Fibroblast of peridontal ligament (primary cell): ENCODE data around the gene PDGFA.
"Not testable (repeated sequence)": the region's sequence is repeated elsewhere in the genome, so short reads cannot be mapped to it uniquely, and the experiment has no call there.

Source experiments
- DNase-seq: peaks from one replicate; pipeline ENCODE4 v3.0.0-alpha.2; 2010; ENCODE audit errors: extremely low read depth

Gene PDGFA

DNA sequence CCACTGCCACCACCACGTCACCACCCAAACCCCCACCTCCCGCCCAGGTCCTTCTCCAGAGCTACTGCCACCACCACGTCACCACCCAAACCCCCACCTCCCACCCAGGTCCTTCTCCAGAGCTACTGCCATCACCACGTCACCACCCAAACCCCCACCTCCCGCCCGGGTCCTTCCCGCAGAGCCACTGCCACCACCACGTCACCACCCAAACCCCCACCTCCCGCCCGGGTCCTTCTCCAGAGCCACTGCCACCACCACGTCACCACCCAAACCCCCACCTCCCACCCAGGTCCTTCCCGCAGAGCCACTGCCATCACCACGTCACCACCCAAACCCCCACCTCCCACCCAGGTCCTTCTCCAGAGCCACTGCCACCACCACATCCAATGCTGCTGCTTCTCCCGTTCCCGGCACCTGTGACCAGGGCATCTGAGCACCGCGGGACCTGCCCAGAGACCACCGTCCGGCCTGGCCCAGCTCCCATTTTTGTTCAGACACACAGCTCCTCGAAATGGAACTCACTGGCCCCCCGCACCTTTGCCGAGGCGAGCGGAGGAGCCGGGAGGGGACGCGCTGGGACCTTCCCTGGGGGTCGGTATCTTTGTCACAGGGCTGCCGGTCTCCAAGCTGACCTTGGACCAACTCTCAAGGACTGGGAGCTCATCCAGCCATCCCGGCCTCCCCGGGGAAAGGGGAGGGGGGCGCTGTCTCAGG is 32.7 kb upstream of the PDGFA start:
- DNase-seq, result not testable (repeated sequence)

DNA sequence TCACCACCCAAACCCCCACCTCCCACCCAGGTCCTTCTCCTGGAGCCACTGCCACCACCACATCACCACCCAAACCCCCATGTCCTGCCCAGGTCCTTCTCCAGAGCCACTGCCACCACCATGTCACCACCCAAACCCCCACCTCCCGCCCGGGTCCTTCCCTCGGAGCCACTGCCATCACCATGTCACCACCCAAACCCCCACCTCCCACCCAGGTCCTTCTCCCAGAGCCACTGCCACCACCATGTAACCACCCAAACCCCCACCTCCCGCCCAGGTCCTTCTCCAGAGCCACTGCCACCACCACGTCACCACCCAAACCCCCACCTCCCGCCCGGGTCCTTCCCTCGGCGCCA is 31.9 kb upstream of the PDGFA start:
- DNase-seq, result not testable (repeated sequence)

DNA sequence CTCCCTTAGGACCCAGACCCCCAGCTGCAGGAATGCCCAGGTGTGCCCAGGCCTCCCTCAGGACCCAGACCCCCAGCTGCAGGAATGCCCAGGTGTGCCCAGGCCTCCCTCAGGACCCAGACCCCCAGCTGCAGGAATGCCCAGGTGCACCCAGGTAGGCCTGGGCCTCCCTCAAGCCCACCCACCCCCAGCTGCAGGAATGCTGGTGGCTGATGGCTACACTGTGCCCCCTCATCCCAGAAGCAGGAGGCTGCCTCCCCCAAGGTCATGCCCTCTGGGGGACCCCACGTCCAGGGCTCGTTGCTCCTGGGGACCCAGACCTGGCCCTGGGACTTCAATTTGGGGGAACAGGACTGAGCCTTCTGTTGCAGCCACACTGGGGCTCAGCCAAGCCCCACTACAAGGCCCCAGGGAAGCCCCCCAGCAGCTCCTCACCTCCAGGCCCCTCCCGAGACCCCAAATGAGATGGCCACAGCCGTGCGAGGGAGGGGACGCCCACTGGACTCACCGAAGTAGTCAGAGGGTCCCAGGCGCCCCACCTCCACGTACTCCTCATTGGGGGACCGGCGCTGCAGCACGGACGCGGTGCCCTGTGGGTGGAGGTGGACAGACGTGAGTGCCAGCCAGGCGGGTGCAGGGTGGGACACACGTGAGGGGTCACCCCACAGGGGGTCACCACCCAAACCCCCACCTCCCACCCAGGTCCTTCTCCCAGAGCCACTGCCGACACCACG is 31.4 kb upstream of the PDGFA start:
- DNase-seq, result no peak

DNA sequence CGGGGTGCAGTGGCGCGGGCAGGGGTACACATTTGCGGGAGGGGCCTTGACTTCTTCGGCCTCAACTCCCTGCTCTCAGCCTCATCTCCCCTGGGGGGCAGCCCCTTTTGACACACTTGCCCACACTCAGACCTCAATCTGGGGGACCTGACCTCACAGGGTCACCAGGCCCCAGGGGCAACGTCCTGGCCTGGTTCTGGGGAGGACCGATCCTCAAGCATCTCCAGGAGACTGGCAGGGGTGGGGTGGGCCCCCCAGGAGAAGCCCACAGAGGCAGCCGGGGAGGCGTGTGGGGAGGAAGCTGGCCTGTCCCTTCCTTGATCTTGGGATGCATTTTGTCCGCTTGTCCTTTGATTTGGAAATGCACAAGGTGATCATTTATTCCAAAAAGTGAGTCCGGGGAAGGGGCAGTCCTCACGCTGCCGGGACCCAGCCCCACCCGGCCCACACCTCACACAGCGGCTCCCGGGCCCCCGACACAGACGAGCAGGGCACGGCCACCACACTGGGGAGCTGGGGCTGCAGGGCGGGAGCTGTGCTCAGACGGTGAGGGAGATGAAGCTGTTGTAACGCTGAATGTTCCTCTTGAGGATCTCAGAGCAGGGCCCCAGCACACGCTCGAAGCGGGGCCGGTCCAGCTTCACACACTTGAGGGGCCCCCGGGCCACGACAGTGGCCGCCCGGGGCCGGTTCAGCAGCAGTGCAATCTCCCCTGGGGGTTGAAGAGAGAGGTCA is 30.4 kb upstream of the PDGFA start:
- DNase-seq, result no peak

DNA sequence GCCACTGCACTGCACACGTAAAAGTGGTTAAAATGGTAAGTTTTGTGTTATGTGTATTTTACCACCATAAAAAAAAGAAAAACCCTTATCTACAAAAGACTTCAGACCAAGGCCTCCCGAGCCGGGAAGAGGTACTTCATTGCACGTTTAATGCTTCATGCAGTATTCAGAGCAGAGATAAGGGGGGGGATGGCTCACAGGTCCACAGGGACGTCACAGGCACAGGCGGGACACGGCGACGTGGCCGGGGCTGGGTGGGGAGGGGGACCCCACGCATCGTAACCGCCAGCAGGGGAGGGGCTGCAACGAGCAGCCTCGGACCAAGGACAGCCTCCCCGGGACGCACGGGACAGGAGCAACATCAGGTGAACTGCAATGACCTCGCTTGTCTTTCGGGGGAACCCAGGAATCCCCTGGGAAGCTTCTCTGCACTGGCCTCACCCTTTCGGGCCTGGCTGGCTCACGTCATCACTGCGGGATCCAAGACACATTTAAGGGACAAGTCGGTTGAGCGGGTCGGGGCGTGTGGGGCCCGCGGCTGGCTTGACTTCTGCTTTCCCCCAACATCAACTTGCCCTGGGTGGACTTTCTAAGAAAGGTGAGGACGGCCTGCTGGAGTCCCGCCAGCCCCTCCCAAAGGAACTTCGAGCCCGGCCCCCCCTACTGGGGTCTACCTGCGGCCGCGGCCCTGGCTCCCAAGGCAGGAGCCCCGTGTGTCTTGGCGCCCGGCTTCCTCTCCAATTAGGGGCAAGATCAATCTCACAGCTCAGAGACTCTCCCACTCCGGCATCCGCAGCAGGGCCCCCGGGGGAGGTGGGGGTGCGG is 29.6 kb upstream of the PDGFA start:
- no peak for DNase-seq

DNA sequence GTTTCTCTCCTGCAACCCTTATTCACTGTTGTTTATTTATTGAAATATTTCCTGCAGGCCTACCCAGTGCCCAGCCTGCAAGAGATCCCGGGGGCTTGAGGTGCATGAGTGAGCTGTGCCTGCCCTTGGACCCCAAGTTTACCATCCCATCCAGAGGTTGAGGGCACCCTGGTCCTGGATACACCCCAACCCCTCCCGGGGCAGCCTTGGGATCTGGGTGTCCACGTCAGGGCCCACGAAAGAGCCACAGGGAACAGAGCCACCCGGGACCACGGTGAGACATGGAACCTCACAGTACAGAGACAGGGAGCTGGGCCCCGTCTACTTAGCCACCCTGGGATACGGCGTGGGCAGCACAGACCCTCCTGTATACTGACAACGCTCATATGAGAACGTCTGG is 28.8 kb upstream of the PDGFA start:
- DNase-seq, result no peak

DNA sequence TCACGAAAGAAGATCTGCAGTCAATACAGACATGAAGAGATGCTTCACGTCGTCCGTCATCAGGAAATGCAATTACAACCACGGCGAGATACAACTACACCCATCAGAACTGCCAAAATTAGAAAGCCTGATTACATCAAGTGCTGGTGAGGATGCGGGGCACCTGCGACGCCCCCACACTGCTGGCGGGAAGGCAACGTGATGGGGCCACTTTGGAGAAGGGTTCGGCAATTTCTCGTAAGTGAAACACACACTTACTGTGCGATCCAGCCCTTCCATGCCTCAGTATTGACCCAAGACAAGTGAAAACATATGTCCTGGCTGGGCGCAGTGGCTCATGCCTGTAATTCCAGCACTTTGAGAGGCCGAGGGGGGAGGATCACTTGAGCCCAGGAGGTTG is 25.8 kb upstream of the PDGFA start:
- DNase-seq, result no peak

DNA sequence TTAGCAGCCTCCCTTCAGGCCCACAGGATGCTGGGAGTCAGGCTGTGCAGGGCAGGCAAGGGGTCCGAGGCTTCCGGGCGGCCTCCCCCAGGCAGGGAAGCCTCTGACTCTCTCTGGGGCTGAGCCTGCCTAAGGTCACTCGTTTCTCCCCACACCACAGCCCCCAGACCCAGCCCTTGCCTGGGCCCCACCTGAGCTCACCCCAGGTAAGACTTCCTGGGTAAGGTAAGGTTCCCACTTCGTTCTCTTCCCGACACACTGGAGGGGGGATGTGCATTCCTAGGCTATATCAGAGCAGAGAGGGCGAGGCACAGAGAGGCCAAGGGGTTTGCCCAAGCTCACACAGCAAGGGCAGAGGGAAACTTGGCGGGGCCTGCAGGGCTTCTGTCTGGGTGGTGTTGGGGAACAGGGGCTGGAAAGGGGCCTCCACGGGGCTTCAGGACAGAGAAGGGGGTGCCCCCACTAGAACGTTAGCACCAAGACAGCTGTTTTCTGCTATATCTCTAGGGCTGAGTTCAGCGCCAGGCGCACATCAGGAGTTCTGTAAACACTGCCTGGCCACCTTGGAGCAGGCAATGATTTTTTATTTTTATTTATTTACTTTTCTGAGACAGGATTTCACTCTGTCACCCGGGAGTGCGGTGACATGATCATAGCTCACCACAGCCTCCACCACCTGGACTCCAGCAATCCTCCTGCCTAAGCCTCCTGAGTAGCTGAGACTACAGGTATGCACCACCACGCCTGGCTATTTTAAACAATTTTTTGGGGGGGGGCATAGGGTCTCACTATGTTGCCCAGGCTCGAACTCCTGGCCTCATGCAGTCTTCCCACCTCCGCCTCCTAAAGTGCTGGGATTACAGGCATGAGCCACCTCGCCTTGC is 24.9 kb upstream of the PDGFA start:
- no peak for DNase-seq

DNA sequence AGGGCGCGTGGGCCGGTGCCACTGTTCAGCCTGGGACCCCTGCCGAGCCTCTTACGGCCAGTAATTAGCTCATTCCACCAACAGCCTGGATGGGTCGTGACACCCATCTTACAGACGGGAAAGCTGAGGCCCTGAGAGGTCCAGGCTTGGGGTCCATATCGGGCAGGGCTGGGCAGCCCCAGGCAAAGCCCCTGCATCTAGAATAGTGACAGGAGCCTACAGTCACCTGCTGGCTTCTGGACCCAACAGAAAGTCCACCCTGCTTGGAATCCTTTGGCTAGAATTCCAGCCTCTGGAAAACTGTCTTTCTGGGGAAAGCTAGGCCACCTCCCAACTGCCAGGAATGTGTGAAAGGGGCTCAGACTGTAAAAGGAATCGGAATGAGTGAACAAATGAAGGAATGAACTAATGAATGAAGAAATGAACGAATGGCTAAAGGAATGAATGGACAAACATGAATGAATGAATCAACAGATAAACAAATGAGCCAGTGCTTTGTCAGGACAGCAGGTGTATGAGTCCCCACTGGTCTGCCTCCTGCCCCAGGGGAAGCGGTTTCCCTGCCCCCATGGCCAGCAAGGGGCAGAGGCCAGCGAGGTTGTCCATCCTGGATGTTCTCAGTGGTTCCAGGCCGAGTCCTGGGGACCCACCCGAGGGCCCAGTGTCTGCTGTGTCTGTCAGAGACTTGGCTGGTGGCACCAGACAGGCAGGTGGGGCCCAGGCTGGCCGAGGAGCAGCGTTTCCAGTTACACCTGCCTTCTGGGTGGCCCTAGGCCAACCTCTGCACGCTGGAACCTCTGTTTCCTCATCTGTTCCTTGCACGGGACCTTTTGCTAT is 24.1 kb upstream of the PDGFA start:
- no peak for DNase-seq

DNA sequence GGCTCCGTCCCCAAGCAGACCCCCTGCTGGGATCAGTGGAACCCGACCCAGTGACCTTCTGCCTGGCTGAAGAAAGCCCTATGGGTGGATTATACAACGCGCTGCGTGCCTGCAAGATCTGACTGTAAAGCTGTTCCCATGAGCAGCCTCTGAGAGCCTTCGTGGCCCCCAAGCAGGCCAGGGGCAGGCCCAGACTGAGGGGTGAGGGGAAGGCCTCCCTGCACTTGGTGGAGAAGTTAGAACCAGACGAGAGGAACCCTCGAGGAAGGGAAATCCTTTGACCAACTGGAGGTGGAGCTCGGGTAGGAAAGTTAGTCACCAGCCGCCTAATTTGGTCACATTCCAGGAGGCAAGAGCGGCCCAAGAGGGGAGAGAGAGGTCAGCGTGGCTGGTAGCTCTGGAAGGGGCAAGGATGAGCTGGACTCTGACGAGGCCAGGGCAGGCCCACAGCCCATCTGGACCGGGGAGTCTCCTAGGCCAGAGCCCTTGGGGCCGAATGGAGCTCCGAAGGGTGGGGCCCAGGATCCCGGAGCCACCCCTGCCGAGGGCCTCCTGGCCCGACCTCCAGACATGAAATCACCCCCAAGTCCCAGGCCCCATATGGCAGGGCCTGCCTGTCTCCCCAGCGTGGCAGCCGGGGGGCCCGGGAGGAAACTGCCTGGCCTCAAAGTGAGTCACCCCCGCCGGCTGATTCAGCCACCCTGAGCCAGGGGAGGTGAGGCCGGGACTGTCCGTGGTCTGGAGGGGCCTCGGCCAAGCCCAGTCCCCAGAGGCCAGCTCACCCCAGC is 23.3 kb upstream of the PDGFA start:
- DNase-seq, result peak; percentile 86

DNA sequence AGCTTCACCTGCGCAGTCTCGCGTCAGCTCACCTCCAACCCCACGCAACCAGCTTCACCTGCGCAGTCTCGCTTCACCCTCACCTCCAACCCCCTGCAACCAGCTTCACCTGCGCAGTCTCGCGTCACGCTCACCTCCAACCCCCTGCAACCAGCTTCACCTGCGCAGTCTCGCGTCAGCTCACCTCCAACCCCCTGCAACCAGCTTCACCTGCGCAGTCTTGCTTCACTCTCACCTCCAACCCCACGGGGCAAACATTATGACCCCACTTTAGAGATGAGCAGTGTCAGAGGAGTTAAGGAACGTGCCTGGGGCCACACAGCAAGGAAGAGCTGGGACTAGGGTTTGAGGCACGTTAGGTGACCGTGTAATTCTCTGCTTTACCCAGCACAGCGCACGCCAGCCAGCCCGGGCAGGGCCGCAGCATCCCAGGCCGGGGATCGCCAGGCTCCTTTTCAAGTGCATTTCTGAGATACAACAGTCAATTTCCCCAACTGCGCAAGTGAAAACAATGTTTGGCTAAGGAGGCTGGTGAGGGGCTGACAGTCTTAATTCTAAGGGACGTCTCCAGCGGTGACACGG is 22.6 kb upstream of the PDGFA start:
- no peak for DNase-seq

DNA sequence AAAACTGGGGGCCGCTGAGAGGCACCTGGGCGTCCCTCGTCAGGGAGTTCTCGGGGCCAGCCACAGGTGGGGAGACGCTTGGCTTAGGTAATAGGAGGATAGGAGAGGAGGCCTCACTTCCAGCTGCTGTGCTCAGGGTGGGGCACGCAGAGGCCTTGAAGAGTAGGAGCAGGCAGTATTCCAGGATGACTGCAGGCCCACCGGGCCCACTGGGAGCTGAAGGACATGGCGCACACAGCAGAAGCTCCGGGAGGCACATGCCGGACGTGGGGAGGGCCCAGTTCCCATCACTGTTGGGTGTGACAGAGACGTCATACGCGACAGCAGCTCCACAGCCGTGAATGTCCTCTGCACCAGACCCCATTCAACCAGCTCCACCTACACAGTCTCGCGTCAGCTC is 22.0 kb upstream of the PDGFA start:
- DNase-seq, result no peak

DNA sequence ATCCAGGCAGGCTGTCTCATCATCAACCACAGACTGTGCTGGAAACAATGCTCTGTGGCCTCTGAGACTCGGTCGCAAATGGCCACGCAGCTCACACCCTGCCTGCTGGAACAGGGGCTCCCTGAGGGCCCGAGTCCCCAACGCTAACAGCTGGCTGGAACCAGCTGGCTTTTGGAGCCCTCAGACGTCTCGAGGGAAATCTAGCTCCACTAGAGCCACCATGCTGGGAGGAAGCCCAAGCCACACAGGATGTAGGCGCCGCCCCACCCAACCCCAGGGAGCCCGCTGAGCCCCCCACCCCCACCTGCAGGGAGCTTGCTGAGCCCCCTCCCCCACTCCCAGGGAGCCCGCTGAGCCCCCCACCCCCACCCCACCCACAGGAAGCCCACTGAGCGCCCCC is 21.4 kb upstream of the PDGFA start:
- DNase-seq, result no peak

DNA sequence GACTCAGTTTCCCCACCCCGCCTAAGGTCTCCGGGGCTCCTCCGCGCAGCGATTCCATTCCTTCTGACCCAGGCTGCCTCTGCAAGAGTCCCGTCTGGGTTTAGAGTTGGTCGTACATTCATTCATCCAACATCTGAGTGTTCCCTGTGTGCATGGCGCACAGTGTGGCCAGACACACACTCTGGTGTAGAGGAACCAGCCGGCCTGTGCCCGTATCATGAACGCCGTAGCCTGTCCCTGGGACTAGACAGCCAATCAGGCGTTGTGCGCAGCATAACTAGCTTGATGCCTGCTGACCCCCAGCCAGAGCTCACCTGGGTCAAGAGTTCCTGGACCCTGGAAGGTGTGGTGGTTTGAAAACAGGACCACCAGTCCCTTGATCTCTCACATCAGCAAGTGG is 20.9 kb upstream of the PDGFA start:
- no peak for DNase-seq

DNA sequence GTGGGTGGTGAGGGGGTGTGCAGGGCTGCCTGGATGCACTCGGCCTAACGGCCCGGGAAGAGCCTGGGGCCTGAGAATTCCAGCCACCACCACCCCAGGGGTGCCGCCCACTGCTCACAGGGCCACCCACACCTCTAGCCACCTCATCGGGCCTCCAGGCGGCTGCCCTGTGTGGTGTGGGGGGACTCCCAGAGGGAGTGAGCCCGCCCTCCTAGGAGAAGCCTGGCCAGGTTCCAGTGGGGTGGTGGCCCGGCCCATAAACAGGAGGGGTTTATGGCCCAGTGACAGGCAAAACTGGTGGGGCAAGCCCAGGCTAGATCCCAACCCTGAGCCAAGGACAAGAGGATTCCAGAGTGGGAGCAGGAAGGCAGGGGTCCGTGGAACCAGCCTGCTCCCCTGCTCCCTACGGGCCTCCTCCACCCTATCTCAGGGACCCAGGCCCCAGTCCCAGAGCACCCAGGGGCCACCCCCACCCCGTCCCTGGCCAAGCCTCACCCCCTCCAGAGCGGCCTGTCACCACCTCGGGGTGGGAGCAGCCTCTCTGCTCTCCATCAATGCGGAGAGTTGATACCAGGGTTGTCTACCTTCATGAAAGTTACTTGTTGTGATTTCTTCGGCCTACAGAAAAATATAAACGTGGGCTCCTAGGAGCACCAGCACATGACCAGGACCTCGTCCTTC is 20.2 kb upstream of the PDGFA start:
- DNase-seq, result no peak

DNA sequence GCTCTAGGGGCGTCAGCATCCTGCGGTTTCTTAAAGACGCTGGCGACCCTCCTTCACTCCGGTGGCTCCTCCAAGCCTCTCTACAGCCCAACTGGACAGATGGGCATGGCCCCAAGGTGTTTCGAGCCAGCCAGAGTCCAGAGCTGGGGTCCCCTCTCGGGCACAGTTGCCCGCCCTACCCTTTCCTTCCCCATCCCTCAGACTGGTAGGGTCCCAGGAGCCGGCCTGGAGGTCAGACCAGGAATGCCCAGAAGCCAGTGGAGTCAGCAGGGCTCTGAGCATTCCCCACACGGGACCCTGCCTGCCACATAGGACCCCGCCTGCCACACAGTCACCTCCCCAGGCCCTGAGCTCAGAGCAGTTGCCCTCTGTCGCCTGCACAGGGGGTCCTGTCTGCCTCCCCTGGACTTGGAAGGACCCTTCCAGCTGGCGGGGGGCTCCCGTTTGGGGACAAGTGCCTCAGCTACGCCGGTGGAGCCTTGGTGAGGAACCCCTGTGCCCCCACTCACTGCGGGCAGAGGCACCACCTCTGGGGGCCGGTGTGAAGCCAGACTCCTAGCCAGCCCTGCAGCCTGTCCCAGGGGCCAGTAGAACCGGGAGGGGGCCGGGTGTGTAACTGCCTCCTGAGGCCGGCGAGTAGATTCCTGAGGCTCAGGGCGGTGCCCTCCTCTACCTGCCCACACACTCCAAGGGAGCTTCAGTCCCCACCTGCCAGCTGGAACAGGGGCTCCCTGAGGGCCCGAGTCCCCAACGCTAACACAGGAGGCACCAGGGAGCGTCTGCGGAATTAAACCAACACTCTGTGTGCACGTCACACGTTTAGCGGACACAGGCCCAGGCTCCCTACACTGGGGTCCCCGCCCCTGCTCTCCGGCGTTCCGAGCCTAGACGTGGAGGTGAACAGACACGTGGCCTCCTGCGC is 19.4 kb upstream of the PDGFA start:
- DNase-seq, result no peak

DNA sequence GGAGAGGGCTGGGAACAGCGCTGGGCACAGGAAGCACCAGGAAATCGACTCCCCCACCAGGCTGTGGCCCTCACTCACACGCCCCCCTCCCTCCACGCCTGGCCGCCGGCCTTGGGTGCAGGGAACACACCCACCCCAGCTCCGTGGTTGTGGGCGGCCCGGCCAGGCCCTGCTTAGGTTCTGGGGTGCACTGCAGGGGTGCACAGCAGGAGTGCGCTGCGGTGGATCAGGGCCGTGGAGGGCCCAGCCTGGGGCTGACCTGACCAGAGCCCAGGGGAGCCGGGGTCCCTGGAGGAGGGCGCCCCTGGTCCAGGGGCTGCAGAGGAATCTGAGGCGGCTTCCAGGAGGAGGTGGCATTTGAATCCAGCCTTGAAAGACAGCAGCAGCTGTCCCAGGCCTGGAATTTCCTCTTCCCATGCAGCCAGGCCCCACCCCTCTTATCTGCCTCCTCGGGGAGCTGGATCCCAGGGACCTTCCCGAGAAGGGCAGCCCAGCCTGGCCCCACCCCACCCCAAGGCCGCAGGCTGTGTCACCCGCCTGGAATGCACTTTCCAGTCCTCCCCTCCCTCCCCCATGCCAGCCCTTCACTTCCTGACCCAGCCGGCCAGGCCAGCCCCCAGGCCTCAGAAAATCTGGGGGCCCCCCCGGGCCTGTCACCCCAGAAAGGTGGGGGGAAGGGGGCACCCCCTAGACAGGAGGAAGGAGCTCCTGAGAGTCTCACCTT is 18.4 kb upstream of the PDGFA start:
- peak; percentile 73 for DNase-seq
